Thoracic aorta (tissue), 2 donors: ENCODE measurements around the gene EP300. TPM values are rescaled to one million over a fixed set of nuclear protein-coding genes. Genes with fewer than 3 reads are reported as not detected.

Source experiments
- ATAC-seq: fragments of 150-250 bp; one replicate; pipeline ENCODE4 v1.8.0; 2017; ENCODE audit warnings: low read depth; ENCODE audit not compliant: insufficient number of reproducible peaks, low FRiP score
- DNase-seq: peaks from one replicate; pipeline ENCODE4 v3.0.0-alpha.2; 2020; ENCODE audit warnings: low spot score
- H3K27ac ChIP-seq, 2 donors: fragments of 200-600 bp; sonication (generic); 1 replicate in 1 of 2; 2 replicates in 1 of 2; pipeline ENCODE4 v1.5.1; 2016; ENCODE audit warnings: mild to moderate bottlenecking in 2 of 2, moderate library complexity in 2 of 2
- H3K27me3 ChIP-seq: fragments of 200-600 bp; sonication (generic); replicated peaks from 2 replicates; pipeline ENCODE4 v1.6.0; 2016; ENCODE audit warnings: mild to moderate bottlenecking; ENCODE audit not compliant: insufficient read depth
- H3K36me3 ChIP-seq: fragments of 200-600 bp; sonication (generic); one replicate; pipeline ENCODE4 v1.5.1; 2016
- H3K4me1 ChIP-seq, 2 donors: fragments of 200-600 bp; sonication (generic); 1 replicate in 1 of 2; 2 replicates in 1 of 2; pipeline versions ENCODE4 v1.5.1 to v1.6.0; 2016; ENCODE audit warnings: low read depth in 2 of 2, mild to moderate bottlenecking in 1 of 2; ENCODE audit not compliant: control insufficient read depth in 1 of 2
- H3K4me3 ChIP-seq: fragments of 200-600 bp; sonication (generic); 2 replicates; pipeline ENCODE4 v1.5.1; 2016; ENCODE audit warnings: mild to moderate bottlenecking
- H3K9me3 ChIP-seq: fragments of 200-600 bp; sonication (generic); 2 replicates; pipeline ENCODE4 v1.5.1; 2016
- CTCF ChIP-seq: fragments of 200-600 bp; sonication (generic); IDR thresholded peaks from one replicate; pipeline ENCODE4 v1.5.1; 2019; ENCODE audit warnings: antibody characterized with exemption
- total RNA-seq, 2 donors: library from RNA; depleted of rRNA; stranded (reverse); fragments of >200 nt; gene quantifications; one replicate each; pipeline versions ENCODE4 v1.1.0 to v1.2.3, GENCODE V29; 2016

The EP300 gene
- total RNA-seq, 2 donors from 2014 or later: 59.0 to 114 TPM

GRCh38 chr22:41147722-41148121 lies 55.3 kb downstream of the EP300 start:
- no peak for TF ChIP-seq CTCF
- Histone ChIP-seq H3K27me3 (no peaks in the 10 kb centered on the region), H3K36me3 (peaks cover 80% of the 10 kb centered on the region), H3K9me3 (no peaks in the 10 kb centered on the region), H3K27ac (no peak overlapping the region), H3K4me3 (no peak overlapping the region), H3K4me1 (no peaks in the 10 kb centered on the region)
- DNase-seq (no peak), ATAC-seq (no peak)

- no peak for TF ChIP-seq CTCF
- DNase-seq (no peak), ATAC-seq (no peak)
- Histone ChIP-seq H3K27ac (no peak overlapping the region), H3K27me3 (no peaks in the 10 kb centered on the region), H3K36me3 (peaks cover 84% of the 10 kb centered on the region), H3K9me3 (no peaks in the 10 kb centered on the region), H3K4me3 (no peak overlapping the region), H3K4me1 (no peaks in the 10 kb centered on the region)
Measured at GRCh38 chr22:41152902-41153301, 60.5 kb downstream of the EP300 start.

GRCh38 chr22:41157083-41157482 lies 64.7 kb downstream of the EP300 start:
- H3K27me3 ChIP-seq: no peaks in the 10 kb centered on the region
- no peak for ATAC-seq
- no peak overlapping the region for H3K27ac ChIP-seq
- H3K4me3 ChIP-seq: no peak overlapping the region
- peaks cover 85% of the 10 kb centered on the region for H3K36me3 ChIP-seq
- TF ChIP-seq CTCF: no peak
- no peak for DNase-seq
- no peaks in the 10 kb centered on the region for H3K9me3 ChIP-seq
- no peaks in the 10 kb centered on the region for H3K4me1 ChIP-seq

GRCh38 chr22:41169157-41169556 lies 76.8 kb downstream of the EP300 start:
- H3K4me3 ChIP-seq: no peak overlapping the region
- H3K36me3 ChIP-seq: peaks cover 67% of the 10 kb centered on the region
- ATAC-seq (no peak), DNase-seq (no peak)
- no peaks in the 10 kb centered on the region for H3K27me3 ChIP-seq
- no peak overlapping the region for H3K27ac ChIP-seq
- H3K9me3 ChIP-seq: no peaks in the 10 kb centered on the region
- no peak for TF ChIP-seq CTCF
- H3K4me1 ChIP-seq: peaks cover 11 to 20% of the 10 kb centered on the region in 2 donors

- Histone ChIP-seq H3K27me3 (no peaks in the 10 kb centered on the region), H3K36me3 (peaks cover 66% of the 10 kb centered on the region), H3K4me3 (no peak overlapping the region), H3K27ac (peak overlapping the region; percentile 30 to 63), H3K4me1 (peaks cover 11 to 29% of the 10 kb centered on the region in 2 donors), H3K9me3 (no peaks in the 10 kb centered on the region)
- DNase-seq (no peak), ATAC-seq (no peak)
- no peak for TF ChIP-seq CTCF
Measured at GRCh38 chr22:41171996-41172395, 79.6 kb downstream of the EP300 start.
